Measurements from ENCODE around the gene ATG9B.

GRCh38 chr7:151010037-151010306, 14.3 kb downstream of the ATG9B start:
- TF ChIP-seq EZH2 (IDR thresholded peaks at IDR 0.05; ENCODE audit: borderline replicate concordance, insufficient read depth, low read depth, low read length, poor library complexity, severe bottlenecking) (no peak), CTCF (IDR thresholded peaks at IDR 0.05) (no peak)
